Smooth muscle cell (in vitro differentiated cells): ENCODE measurements around the gene CYP1A2. TPM values are rescaled to one million over a fixed set of nuclear protein-coding genes. Genes with fewer than 3 reads are reported as not detected.

Source experiments
- DNase-seq: peaks from one replicate; lab custom pipeline; 2025; ENCODE audit not compliant: unreplicated experiment; lab: John Stamatoyannopoulos, UW
- H2AFZ ChIP-seq: fragments of 200-600 bp; sonication (generic); 2 replicates; pipeline ENCODE4 v1.6.0; 2016; ENCODE audit warnings: antibody characterized with exemption, low read depth, mild to moderate bottlenecking
- H3F3A ChIP-seq: fragments of 200-600 bp; sonication (generic); 2 replicates; pipeline ENCODE4 v1.6.0; 2017; ENCODE audit warnings: antibody characterized with exemption, low read depth
- H3K27ac ChIP-seq: fragments of 200-600 bp; sonication (generic); 2 replicates; pipeline ENCODE4 v1.5.1; 2016; ENCODE audit warnings: low read depth, mild to moderate bottlenecking
- H3K27me3 ChIP-seq: fragments of 200-600 bp; sonication (generic); 2 replicates; pipeline ENCODE4 v1.6.1; 2016; ENCODE audit warnings: low read depth, mild to moderate bottlenecking
- H3K36me3 ChIP-seq: fragments of 200-600 bp; sonication (generic); 2 replicates; pipeline ENCODE4 v1.5.1; 2016; ENCODE audit warnings: low read depth
- H3K4me1 ChIP-seq: fragments of 200-600 bp; sonication (generic); 2 replicates; pipeline ENCODE4 v1.5.1; 2016; ENCODE audit warnings: low read depth
- H3K4me2 ChIP-seq: fragments of 200-600 bp; sonication (generic); 2 replicates; pipeline ENCODE4 v1.6.0; 2016; ENCODE audit warnings: mild to moderate bottlenecking
- H3K4me3 ChIP-seq: fragments of 200-600 bp; sonication (generic); 2 replicates; pipeline ENCODE4 v1.5.1; 2016; ENCODE audit warnings: mild to moderate bottlenecking
- H3K79me2 ChIP-seq: fragments of 200-600 bp; sonication (generic); 2 replicates; pipeline ENCODE4 v1.6.0; 2016; ENCODE audit warnings: low read depth, mild to moderate bottlenecking
- H3K9ac ChIP-seq: fragments of 200-600 bp; sonication (generic); 2 replicates; pipeline ENCODE4 v1.6.0; 2016; ENCODE audit warnings: low read depth
- H3K9me3 ChIP-seq: fragments of 200-600 bp; sonication (generic); replicated peaks from 2 replicates; pipeline ENCODE4 v1.5.1; 2016; ENCODE audit warnings: low read depth
- H4K20me1 ChIP-seq: fragments of 200-600 bp; sonication (generic); 2 replicates; pipeline ENCODE4 v1.6.0; 2016; ENCODE audit warnings: low read depth
- CTCF ChIP-seq: fragments of 200-600 bp; sonication (generic); IDR thresholded peaks from 2 replicates; pipeline ENCODE4 v1.5.1; 2017; ENCODE audit warnings: borderline replicate concordance, mild to moderate bottlenecking, antibody characterized with exemption; ENCODE audit not compliant: insufficient read depth, poor library complexity, severe bottlenecking
- WGBS: methylation state at CpG from one replicate; pipeline ENCODE4 v1.1.7; 2016; ENCODE audit warnings: low lambda C conversion rate; 5-methylcytosine and 5-hydroxymethylcytosine counted together
- polyA plus RNA-seq: library from polyadenylated mRNA; unstranded; fragments of >200 nt; fragmentation: Nextera tagmentation; extraction: Ambion mirVana; gene quantifications from 2 replicates; pipeline ENCODE4 v1.2.1, GENCODE V29; 2016
- total RNA-seq: library from RNA; depleted of rRNA; stranded (reverse); fragments of >200 nt; gene quantifications from 2 replicates; pipeline ENCODE4 v1.2.3, GENCODE V29; 2014

CYP1A2 gene
- total and polyA plus RNA-seq, 2 experiments from 2014 or later = not detected

- no peak overlapping the region for H2AFZ ChIP-seq
- H3K27ac ChIP-seq = no peak overlapping the region
- no peaks in the 10 kb centered on the region for H3F3A ChIP-seq
- no peak for TF ChIP-seq CTCF
- WGBS = 62% methylated on average over 3 of the region's 3 CpGs
- no peak overlapping the region for H3K9ac ChIP-seq
- no peaks in the 10 kb centered on the region for H3K36me3 ChIP-seq
- no peaks in the 10 kb centered on the region for H3K9me3 ChIP-seq
- H3K4me2 ChIP-seq = no peak overlapping the region
- no peaks in the 10 kb centered on the region for H4K20me1 ChIP-seq
- no peak for DNase-seq
- no peak overlapping the region for H3K4me3 ChIP-seq
- no peaks in the 10 kb centered on the region for H3K4me1 ChIP-seq
- peaks cover 37% of the 10 kb centered on the region for H3K27me3 ChIP-seq
- H3K79me2 ChIP-seq = no peaks in the 10 kb centered on the region
Observed at GRCh38 chr15:74710319-74711094, 38.1 kb upstream of the CYP1A2 start.

- H3K36me3 ChIP-seq = no peaks in the 10 kb centered on the region
- H3K4me1 ChIP-seq = no peaks in the 10 kb centered on the region
- DNase-seq = no peak
- H3K27me3 ChIP-seq = peaks cover 22% of the 10 kb centered on the region
- no peaks in the 10 kb centered on the region for H3F3A ChIP-seq
- no peak overlapping the region for H3K27ac ChIP-seq
- no peak for TF ChIP-seq CTCF
- H3K4me2 ChIP-seq = no peak overlapping the region
- H3K9ac ChIP-seq = no peak overlapping the region
- no peak overlapping the region for H2AFZ ChIP-seq
- WGBS = 72% methylated on average over 3 of the region's 3 CpGs
- no peaks in the 10 kb centered on the region for H4K20me1 ChIP-seq
- H3K4me3 ChIP-seq = no peak overlapping the region
- no peaks in the 10 kb centered on the region for H3K79me2 ChIP-seq
- no peaks in the 10 kb centered on the region for H3K9me3 ChIP-seq
Observed at GRCh38 chr15:74712311-74712710, 36.3 kb upstream of the CYP1A2 start.

- Histone ChIP-seq H3K4me2 (no peak overlapping the region), H2AFZ (no peak overlapping the region)
- WGBS = 89% methylated on average over 5 of the region's 5 CpGs
Observed at GRCh38 chr15:74716651-74717050, 32.0 kb upstream of the CYP1A2 start.

More at GRCh38 chr15:74716651-74717050, 32.0 kb upstream of the CYP1A2 start:
- Histone ChIP-seq H3K36me3 (no peaks in the 10 kb centered on the region), H3K27me3 (no peaks in the 10 kb centered on the region), H3K4me1 (no peaks in the 10 kb centered on the region), H3F3A (no peaks in the 10 kb centered on the region), H4K20me1 (no peaks in the 10 kb centered on the region), H3K9ac (no peak overlapping the region), H3K4me3 (no peak overlapping the region), H3K79me2 (no peaks in the 10 kb centered on the region), H3K9me3 (no peaks in the 10 kb centered on the region), H3K27ac (no peak overlapping the region)
- DNase-seq = no peak
- no peak for TF ChIP-seq CTCF
